IgD-negative memory B cell (primary cell): ENCODE results near the gene CIAPIN1. TPM values are rescaled to one million over a fixed set of nuclear protein-coding genes. Genes with fewer than 3 reads are reported as not detected.

Experiments used
- H3K27ac Mint-ChIP-seq, 3 donors: one replicate each; pipeline ENCODE4 v1.8.0; 2020 to 2022; ENCODE audit warnings: mild to moderate bottlenecking in 3 of 3, mixed read lengths in 3 of 3, moderate library complexity in 1 of 3
- H3K27me3 Mint-ChIP-seq: one replicate; pipeline ENCODE4 v1.8.0; 2021; ENCODE audit warnings: mixed read lengths
- H3K36me3 Mint-ChIP-seq: one replicate; pipeline ENCODE4 v1.8.0; 2020; ENCODE audit warnings: mild to moderate bottlenecking, mixed read lengths
- H3K4me1 Mint-ChIP-seq, 3 donors: one replicate each; pipeline ENCODE4 v1.8.0; 2020 to 2022; ENCODE audit warnings: mixed read lengths in 3 of 3, mild to moderate bottlenecking in 1 of 3
- H3K4me3 Mint-ChIP-seq, 4 donors: one replicate each; pipeline ENCODE4 v1.8.0; 2020 to 2022; ENCODE audit warnings: mild to moderate bottlenecking in 4 of 4, mixed read lengths in 4 of 4, moderate library complexity in 3 of 4
- H3K9me3 Mint-ChIP-seq, 3 donors: one replicate each; pipeline ENCODE4 v1.8.0; 2020 to 2021; ENCODE audit warnings: mixed read lengths in 3 of 3, mild to moderate bottlenecking in 1 of 3
- polyA plus RNA-seq: library from polyadenylated mRNA; unstranded; fragments of 300-500 nt; fragmentation: Illumina TruSeq; gene quantifications from one replicate; pipeline ENCODE4 v1.2.3, GENCODE V29; 2021

Gene CIAPIN1
- polyA plus RNA-seq = 41.2 TPM

GRCh38 chr16:57447186-57447962 lies at the start of gene CIAPIN1, which contains the start of gene COQ9:
CIAPIN1 (minus strand) TSS chr16:57447385; CDS start chr16:57440928, 6,457 bp downstream.
COQ9 (plus strand) TSS chr16:57447479; CDS start chr16:57447506, 27 bp downstream.
- Mint-ChIP-seq H3K36me3 (no peaks in the 10 kb centered on the region), H3K27me3 (no peaks in the 10 kb centered on the region), H3K27ac (peak within 1 kb of the TSS; percentile 86 to 94 (median 88)), H3K9me3 (no peaks in the 10 kb centered on the region), H3K4me3 (peak within 1 kb of the TSS; percentile 89 to 97 (median 96)), H3K4me1 (peaks cover 17 to 20% (median 19%) of the 10 kb centered on the region in 3 donors)

GRCh38 chr16:57493767-57494166 lies 46.6 kb upstream of the CIAPIN1 start:
- H3K9me3 Mint-ChIP-seq = no peaks in the 10 kb centered on the region
- H3K36me3 Mint-ChIP-seq = no peaks in the 10 kb centered on the region
- no peak overlapping the region for H3K27ac Mint-ChIP-seq
- peaks cover 5% of the 10 kb centered on the region for H3K27me3 Mint-ChIP-seq
- H3K4me1 Mint-ChIP-seq = peaks cover 5 to 9% (median 7%) of the 10 kb centered on the region in 3 donors
- H3K4me3 Mint-ChIP-seq = peak overlapping the region in 1 of 4 donors; percentile 59

GRCh38 chr16:57489229-57489628 lies 42.0 kb upstream of the CIAPIN1 start:
- peaks cover 11 to 17% (median 13%) of the 10 kb centered on the region in 3 donors for H3K4me1 Mint-ChIP-seq

GRCh38 chr16:57486858-57487834 lies 40.0 kb upstream of the CIAPIN1 start:
- peaks cover 11% of the 10 kb centered on the region for H3K27me3 Mint-ChIP-seq
- H3K4me1 Mint-ChIP-seq = peaks cover 4 to 8% (median 8%) of the 10 kb centered on the region in 3 donors
- no peaks in the 10 kb centered on the region for H3K36me3 Mint-ChIP-seq
- H3K9me3 Mint-ChIP-seq = no peaks in the 10 kb centered on the region
- H3K4me3 Mint-ChIP-seq = peak overlapping the region; percentile 70 to 86 (median 76)
- peak overlapping the region in 1 of 3 donors; percentile 64 for H3K27ac Mint-ChIP-seq

More at GRCh38 chr16:57489229-57489628, 42.0 kb upstream of the CIAPIN1 start:
- H3K27ac Mint-ChIP-seq = no peak overlapping the region
- no peak overlapping the region for H3K4me3 Mint-ChIP-seq
- H3K36me3 Mint-ChIP-seq = no peaks in the 10 kb centered on the region
- H3K27me3 Mint-ChIP-seq = peaks cover 14% of the 10 kb centered on the region
- H3K9me3 Mint-ChIP-seq = no peaks in the 10 kb centered on the region

GRCh38 chr16:57485916-57486857 lies 39.0 kb upstream of the CIAPIN1 start, which contains the start of gene DOK4:
DOK4 (minus strand) TSS chr16:57486493; CDS start chr16:57479507, 6,986 bp downstream.
- no peaks in the 10 kb centered on the region for H3K9me3 Mint-ChIP-seq
- no peaks in the 10 kb centered on the region for H3K36me3 Mint-ChIP-seq
- H3K4me1 Mint-ChIP-seq = peaks cover 4 to 8% (median 8%) of the 10 kb centered on the region in 3 donors
- peaks cover 11% of the 10 kb centered on the region for H3K27me3 Mint-ChIP-seq
- H3K4me3 Mint-ChIP-seq = peak within 1 kb of the TSS; percentile 70 to 93 (median 86)
- H3K27ac Mint-ChIP-seq = peak within 1 kb of the TSS in 1 of 3 donors; percentile 64

GRCh38 chr16:57485091-57485915 lies 38.1 kb upstream of the CIAPIN1 start:
- Mint-ChIP-seq H3K9me3 (no peaks in the 10 kb centered on the region), H3K27ac (peak overlapping the region in 1 of 3 donors; percentile 18), H3K36me3 (no peaks in the 10 kb centered on the region), H3K4me1 (peaks cover 4 to 11% (median 8%) of the 10 kb centered on the region in 3 donors), H3K4me3 (peak overlapping the region; percentile 67 to 93 (median 86)), H3K27me3 (peaks cover 14% of the 10 kb centered on the region)

GRCh38 chr16:57484515-57485005 lies 37.4 kb upstream of the CIAPIN1 start:
- H3K4me1 Mint-ChIP-seq = peaks cover 4 to 13% (median 8%) of the 10 kb centered on the region in 3 donors
- no peaks in the 10 kb centered on the region for H3K9me3 Mint-ChIP-seq
- H3K36me3 Mint-ChIP-seq = no peaks in the 10 kb centered on the region
- H3K4me3 Mint-ChIP-seq = peak overlapping the region in 2 of 4 donors; percentile 34 to 77
- H3K27ac Mint-ChIP-seq = no peak overlapping the region
- H3K27me3 Mint-ChIP-seq = peaks cover 19% of the 10 kb centered on the region

- no peak overlapping the region for H3K27ac Mint-ChIP-seq
- no peaks in the 10 kb centered on the region for H3K36me3 Mint-ChIP-seq
- H3K27me3 Mint-ChIP-seq = peaks cover 22% of the 10 kb centered on the region
- peaks cover 6 to 15% (median 13%) of the 10 kb centered on the region in 3 donors for H3K4me1 Mint-ChIP-seq
- peak overlapping the region in 1 of 4 donors; percentile 34 for H3K4me3 Mint-ChIP-seq
- H3K9me3 Mint-ChIP-seq = no peaks in the 10 kb centered on the region
These were observed 36.7 kb upstream of the CIAPIN1 start for GRCh38 chr16:57483725-57484514.

GRCh38 chr16:57482845-57483545 lies 35.8 kb upstream of the CIAPIN1 start:
- peaks cover 25% of the 10 kb centered on the region for H3K27me3 Mint-ChIP-seq
- peaks cover 10 to 20% (median 18%) of the 10 kb centered on the region in 3 donors for H3K4me1 Mint-ChIP-seq
- no peak overlapping the region for H3K4me3 Mint-ChIP-seq
- no peaks in the 10 kb centered on the region for H3K9me3 Mint-ChIP-seq
- H3K27ac Mint-ChIP-seq = no peak overlapping the region
- no peaks in the 10 kb centered on the region for H3K36me3 Mint-ChIP-seq

GRCh38 chr16:57481421-57481820 lies 34.2 kb upstream of the CIAPIN1 start:
- Mint-ChIP-seq H3K36me3 (no peaks in the 10 kb centered on the region), H3K9me3 (no peaks in the 10 kb centered on the region), H3K27ac (no peak overlapping the region), H3K4me3 (no peak overlapping the region), H3K27me3 (peaks cover 25% of the 10 kb centered on the region), H3K4me1 (peaks cover 6 to 14% (median 10%) of the 10 kb centered on the region in 3 donors)

GRCh38 chr16:57480754-57481230 lies 33.6 kb upstream of the CIAPIN1 start:
- Mint-ChIP-seq H3K4me3 (peak overlapping the region in 1 of 4 donors; percentile 54), H3K27ac (no peak overlapping the region), H3K36me3 (no peaks in the 10 kb centered on the region), H3K4me1 (peaks cover 8 to 18% (median 13%) of the 10 kb centered on the region in 3 donors), H3K9me3 (no peaks in the 10 kb centered on the region), H3K27me3 (peaks cover 25% of the 10 kb centered on the region)
